Keratinocyte (primary cell): ENCODE data around the gene NLGN1.

Experiments used
- CTCF ChIP-seq, 3 experiments: IDR thresholded peaks in 1 of 3; conservative IDR thresholded peaks in 1 of 3; optimal IDR thresholded peaks in 1 of 3; 2 replicates in 2 of 3; 3 replicates in 1 of 3; pipeline versions ENCODE3 to v1.5.1; 2011; ENCODE audit warnings: low read length in 3 of 3, mild to moderate bottlenecking in 3 of 3, moderate library complexity in 2 of 3, control low read depth in 1 of 3, inconsistent platforms in 1 of 3; ENCODE audit not compliant: insufficient read depth in 2 of 3; ENCODE audit errors: extremely low read depth in 1 of 3
- EZH2 ChIP-seq: IDR thresholded peaks from one replicate; pipeline ENCODE4 v1.6.1; 2012; ENCODE audit warnings: inconsistent platforms, mild to moderate bottlenecking, low read length, moderate library complexity

GRCh38 chr3:174072675-174073074 is 675.1 kb downstream of the NLGN1 start:
- TF ChIP-seq EZH2 (no peak), CTCF (optimal IDR thresholded peaks at IDR 0.05 in 1 of 3, IDR thresholded peaks at IDR 0.05 in 1 of 3, conservative IDR thresholded peaks at IDR 0.05 in 1 of 3; ENCODE audit: extremely low read depth in 1 of 3, insufficient read depth in 2 of 3, low read length in 3 of 3) (no peak)
